Activated T-cell treated with anti-CD3 and anti-CD28 coated beads, Interleukin-2, amount 50 U/mL, for 48 hours (primary cell): ENCODE results near the gene TBC1D5.
"Not testable (repeated sequence)": the region's sequence is repeated elsewhere in the genome, so short reads cannot be mapped to it uniquely, and the experiment has no call there.

Experiments used
- DNase-seq, 2 experiments: peaks; one replicate each; pipeline ENCODE4 v3.0.0-alpha.2; 2020

Gene TBC1D5

GRCh38 chr3:17640466-17640865 lies 102.0 kb downstream of the TBC1D5 start:
- DNase-seq = no peak

DNA sequence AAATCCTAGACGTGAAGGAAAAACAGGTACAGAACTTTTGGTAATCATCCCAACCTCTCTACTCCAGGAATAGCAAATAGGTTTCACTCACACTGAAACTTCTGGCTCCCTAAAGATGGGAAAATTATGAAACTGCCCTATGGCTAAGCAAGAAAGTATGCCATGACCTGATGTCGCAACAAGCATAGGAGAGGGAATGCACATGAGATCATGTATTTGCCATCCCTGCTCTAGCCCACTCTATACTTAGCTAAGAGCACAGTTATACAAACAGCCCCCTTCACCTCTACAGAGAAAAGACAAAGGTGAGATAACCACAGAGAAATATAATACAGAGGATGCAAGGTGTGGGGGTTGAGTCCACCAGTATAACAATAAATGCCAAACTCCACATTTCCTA lies 102.7 kb downstream of the TBC1D5 start:
- no peak for DNase-seq

DNA sequence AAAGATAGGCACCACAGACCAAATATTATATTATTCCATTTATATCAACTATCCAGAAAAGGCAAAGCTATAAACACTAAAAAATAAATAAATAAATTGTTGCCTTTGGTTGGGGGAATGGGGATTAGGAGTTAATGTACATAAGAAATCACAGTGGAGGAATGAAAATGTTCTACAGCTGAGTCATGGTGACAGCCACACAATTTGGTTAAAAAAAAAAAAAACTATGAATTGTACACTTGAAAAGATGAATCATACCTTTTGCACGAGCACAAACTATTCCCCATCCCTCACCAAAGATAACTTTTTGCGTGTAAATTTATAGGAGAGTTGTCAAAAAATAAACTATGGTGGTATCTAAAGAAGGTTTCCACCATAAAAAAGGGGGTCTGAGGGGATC lies 103.2 kb downstream of the TBC1D5 start:
- DNase-seq = no peak

- no peak for DNase-seq
These were observed 104.1 kb downstream of the TBC1D5 start for GRCh38 chr3:17638356-17638755.

DNA sequence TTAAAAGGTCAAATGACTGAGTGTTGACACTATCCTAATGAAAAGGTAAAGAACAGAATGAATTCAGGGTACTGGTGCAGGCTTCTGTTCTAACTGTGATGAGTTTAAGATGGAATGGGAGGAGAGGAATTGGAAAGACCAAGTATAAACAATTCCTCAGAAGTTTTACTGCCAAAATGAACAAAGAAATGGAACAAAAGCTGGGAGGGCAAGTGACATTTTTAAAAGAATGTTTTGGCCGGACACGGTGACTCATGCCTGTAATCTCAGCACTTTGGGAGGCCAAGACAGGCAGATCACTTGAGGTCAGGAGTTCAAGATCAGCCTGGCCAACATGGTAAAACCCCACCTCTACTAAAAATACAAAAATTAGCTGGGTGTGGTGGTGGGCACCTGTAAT lies 106.8 kb downstream of the TBC1D5 start:
- not testable (repeated sequence) for DNase-seq

- no peak for DNase-seq
These were observed 107.5 kb downstream of the TBC1D5 start for GRCh38 chr3:17634964-17635363.

DNA sequence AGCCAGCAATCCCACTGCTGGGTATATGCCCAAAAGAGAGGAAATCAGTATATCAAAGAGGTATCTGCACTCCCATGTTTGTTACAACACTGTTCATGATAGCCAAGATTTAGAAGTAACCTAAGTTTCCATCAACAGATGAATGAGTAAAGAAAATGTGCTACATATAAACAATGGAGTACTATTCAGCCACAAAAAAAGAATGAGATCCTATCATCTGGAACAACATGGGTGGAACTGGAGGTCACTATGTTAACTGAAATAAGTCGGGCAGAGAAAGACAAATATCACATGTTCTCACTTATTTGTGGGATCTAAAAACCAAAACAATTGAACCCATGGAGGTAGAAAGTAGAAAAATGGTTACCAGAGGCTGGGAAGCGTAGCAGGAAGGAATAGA lies 108.2 kb downstream of the TBC1D5 start:
- DNase-seq = no peak

GRCh38 chr3:17632401-17633100 lies 109.9 kb downstream of the TBC1D5 start:
- no peak for DNase-seq

- DNase-seq = no peak
These were observed 110.8 kb downstream of the TBC1D5 start for GRCh38 chr3:17631609-17632008.

DNA sequence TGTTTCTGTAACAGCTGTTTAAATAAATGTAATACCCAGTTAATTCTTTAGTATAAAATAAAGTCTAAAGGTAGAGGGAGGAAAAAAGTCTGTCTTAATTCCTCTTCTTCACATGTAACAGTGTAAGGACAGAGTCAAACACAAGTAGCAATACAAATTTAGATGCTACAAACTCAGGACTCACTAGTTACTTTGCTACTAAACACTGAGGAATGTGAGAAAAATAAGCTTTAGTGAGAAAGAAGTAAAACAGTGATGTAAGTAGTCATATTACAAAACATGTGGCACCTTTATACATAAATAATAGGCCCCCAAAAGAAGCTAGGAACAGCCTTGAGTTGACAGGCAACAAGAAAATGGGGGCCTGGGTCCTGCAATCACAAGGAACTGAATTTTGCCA lies 113.0 kb downstream of the TBC1D5 start:
- no peak for DNase-seq

DNA sequence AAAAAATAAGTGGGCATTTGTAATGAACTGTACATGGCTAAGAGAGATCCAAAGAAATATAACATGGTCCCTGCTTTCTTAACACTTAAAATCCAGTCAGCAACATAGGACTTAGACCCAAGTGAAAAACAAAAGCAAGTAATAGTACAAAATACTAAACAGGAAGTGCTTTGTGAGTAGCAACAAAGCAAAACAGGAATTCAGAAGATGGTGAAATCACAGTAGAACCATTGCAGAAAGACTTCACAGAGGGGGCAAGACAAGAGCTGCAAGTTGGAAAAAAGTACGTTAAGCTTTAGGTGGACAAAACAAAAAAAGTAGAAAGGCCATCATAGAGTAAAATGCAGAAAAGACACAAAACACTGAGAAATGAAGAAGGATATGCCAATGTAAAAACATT lies 116.0 kb downstream of the TBC1D5 start:
- DNase-seq = no peak

DNA sequence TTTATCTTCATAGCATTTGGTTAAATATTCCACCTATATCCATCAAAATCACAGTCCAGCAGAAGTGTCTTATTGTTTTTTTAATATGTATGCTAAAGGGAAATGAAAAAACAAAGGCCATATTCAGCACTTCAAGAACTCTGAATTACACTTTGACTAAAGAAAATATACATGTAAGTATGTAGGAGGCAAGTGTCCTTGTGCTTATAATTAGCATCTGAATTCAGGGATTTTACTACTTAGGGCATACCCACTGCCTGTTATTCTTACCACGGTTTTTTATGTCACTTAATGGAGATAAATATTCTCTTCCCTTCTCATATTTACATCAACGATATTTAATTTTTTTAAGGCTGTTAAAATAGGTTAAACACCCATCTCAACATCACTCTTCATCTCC lies 117.3 kb downstream of the TBC1D5 start:
- DNase-seq = no peak

GRCh38 chr3:17623464-17623863 lies 119.0 kb downstream of the TBC1D5 start:
- DNase-seq = no peak

GRCh38 chr3:17619968-17620367 lies 122.5 kb downstream of the TBC1D5 start:
- DNase-seq = no peak

DNA sequence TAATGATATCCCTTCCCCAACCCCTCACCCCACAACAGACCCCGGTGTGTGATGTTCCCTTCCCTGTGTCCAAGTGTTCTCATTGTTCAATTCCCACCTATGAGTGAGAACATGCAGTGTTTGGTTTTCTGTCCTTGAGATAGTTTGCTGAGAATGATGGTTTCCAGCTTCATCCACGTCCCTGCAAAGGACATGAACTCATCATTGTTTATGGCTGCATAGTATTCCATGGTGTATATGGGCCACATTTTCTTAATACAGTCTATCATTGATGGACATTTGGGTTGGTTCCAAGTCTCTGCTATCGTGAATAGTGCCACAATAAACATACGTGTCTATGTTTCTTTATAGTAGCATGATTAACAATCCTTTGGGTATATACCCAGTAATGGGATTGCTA lies 129.4 kb downstream of the TBC1D5 start:
- DNase-seq = not testable (repeated sequence)

DNA sequence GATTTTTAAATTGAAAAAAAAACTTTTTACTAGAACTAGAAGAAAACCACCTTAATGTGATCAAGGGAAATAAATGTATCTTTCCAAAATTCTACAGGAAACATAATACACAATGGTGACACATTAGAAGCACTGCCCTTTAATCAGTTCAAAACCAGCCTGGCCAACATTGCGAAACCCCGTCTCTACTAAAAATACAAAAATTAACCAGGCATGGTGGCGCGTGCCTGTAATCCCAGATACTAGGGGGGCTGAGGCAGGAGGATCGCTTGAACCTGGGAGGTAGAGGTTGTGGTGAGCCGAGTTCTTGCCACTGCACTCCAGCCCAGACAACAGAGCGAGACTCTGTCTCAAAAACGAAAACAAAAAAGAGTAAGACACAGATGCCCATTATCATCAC lies 134.5 kb downstream of the TBC1D5 start:
- DNase-seq = no peak

- DNase-seq = no peak
These were observed 136.5 kb downstream of the TBC1D5 start for GRCh38 chr3:17605934-17606333.

DNA sequence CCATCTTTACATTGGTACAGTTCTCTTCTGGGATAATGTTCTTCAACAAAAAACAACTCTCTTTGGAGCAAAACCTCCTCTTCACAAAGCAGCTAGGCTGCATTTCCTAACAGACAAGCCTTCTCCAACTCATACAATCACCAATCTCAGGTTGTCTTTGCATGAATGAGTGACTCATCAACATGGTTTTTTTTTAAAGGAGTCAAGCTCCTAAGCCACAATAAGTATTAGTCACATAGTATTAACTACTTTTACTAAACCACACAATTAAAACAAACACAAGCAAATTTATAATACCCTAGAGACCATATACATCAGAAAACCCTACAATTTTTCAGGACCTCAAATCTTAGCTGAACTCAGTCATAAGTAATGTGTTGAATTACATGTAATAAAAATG lies 137.4 kb downstream of the TBC1D5 start:
- DNase-seq = no peak

- no peak for DNase-seq
These were observed 140.3 kb downstream of the TBC1D5 start for GRCh38 chr3:17602126-17602525.

DNA sequence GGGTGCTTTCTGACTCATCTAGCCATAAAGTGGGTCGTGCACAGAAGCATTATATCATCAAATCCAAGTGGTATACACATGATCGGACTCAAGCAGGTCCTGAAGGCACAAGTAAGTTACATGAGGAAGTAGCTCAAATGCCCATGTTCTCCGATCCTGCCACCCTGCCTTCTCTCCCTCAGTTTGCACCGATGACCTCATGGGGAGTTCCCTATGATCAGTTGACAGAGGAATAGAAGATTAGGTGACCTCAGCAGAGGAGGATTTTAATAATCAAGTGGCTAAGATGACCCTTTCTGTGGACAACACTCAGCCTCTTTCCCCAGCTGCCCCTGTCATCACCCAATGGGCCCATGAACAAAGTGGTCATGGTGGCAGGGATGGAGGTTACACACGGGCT lies 149.5 kb downstream of the TBC1D5 start:
- no peak for DNase-seq

- DNase-seq = no peak
These were observed 152.0 kb downstream of the TBC1D5 start for GRCh38 chr3:17590465-17590864.

DNA sequence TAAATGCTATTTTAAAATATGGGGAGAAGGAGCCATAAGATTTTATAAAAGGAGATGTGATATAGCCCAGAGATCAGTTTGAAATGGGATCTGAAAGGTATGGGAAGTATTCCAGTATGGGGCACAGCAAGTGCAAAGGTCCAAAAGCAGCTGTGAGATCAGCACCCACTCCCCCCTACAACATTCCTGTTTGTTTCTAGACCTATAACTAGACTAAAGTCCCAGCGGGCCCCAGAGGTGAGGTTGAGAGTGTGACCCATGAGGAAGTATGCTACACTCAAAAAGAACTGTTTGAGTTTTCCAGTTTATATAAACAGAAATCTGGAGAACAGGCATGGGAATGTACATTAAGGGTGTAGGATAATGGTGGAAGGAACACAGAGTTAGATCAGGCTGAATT lies 152.5 kb downstream of the TBC1D5 start:
- DNase-seq = no peak

DNA sequence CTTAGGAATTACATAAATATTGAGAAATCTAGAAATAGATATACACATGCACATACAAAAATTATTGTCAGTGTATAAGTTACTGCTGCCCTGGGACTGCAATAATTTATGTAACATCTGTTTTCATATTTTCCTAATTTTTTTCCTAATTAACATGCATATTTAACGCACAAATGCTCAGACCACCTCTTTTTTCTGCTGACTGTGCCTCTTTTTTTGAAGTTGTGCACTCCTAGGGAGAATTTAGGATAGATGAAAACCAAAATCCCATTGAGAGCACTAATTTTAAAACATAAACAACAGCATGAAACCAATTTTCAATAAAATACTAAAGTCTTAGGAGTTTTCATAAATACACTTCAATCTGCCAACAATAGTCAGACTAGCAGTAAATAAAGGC lies 154.0 kb downstream of the TBC1D5 start:
- no peak for DNase-seq

DNA sequence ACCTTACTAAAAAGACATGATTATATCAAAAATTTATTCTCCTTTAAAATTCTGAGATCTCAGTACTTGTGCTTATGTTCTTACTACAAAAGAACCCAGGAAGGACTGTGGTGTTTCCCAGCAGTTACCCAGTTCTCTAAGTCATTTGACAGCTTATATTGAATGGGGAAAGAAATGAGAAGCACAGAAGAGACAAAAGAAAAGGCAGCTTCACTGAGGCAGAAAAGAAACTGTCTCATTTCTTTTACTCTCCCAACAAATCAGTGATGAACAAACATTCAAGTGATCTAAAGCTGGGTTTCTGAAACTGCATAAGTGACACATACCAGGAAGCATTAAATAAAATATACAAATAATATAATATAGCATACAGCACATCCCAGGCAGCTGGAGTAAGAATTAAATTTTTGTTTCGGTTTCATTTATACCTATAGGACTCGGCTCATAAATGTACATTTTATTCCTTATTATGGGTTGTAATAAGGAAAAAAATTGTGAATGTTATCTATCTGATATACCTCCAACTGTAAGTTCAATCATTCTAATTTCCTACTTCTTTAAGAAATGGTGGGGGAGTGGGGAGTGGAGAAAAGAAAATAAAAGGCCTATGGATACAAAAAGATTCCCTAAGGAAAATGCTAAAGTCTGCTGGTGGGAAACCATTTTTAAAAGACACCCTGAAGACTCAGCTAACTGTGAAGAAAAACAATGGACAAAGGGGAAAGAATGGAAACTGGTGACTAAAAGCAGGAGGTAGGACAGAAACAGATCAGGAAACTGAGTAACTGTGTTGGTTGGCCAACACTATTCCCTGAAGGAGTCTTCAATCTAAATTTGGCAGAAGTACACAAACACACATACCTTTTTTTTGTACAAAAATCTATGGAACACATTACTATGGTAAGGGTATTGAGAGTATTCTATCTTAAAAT lies 156.8 kb downstream of the TBC1D5 start:
- no peak for DNase-seq
